GM18526 (cell line): ENCODE measurements around the gene SHISA5.

Experiments used
- POLR2A ChIP-seq: IDR thresholded peaks from 3 replicates; pipeline ENCODE4 v1.6.1; 2011; ENCODE audit not compliant: insufficient read length; ENCODE audit errors: extremely low read depth

Gene SHISA5

GRCh38 chr3:48432411-48433371 is 71.3 kb downstream of the SHISA5 start:
- no peak for TF ChIP-seq POLR2A

DNA sequence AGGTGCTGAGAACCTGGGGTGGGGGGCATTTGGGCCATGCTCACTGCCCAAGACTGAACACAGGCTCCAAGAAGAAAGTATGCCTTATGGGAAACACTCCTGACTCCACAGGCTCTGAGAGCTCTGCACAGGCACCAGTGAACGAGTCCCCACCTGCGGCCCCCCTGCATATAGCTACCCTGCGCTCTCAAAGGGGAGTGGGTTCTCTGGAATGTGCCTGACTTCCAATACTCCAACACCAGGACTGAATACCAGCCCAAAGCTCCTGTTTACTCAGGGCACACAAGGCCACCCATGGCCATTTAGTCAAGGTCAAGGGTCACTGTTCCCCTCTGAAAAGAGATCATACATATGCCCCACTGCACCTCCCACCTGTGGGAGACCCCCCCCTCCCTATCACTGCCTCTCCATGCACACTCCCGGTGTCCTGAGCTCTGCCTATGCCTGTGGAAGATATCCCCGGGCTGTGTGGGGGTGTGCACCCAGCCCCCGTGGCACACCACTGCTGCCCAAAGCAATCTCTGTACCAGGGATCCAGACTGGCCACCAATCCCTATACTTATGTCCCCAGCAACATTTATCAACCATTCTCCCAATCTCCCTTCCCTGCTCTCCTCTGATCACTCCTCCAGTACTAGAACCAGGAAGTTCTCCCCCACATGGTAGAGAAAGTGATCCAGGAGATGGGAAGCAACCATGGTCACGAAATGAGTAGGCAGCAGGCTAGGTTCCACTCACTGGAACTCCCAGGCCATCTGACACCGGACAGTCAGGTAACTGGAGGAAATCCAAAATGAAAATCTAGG is 72.5 kb downstream of the SHISA5 start:
- no peak for TF ChIP-seq POLR2A

DNA sequence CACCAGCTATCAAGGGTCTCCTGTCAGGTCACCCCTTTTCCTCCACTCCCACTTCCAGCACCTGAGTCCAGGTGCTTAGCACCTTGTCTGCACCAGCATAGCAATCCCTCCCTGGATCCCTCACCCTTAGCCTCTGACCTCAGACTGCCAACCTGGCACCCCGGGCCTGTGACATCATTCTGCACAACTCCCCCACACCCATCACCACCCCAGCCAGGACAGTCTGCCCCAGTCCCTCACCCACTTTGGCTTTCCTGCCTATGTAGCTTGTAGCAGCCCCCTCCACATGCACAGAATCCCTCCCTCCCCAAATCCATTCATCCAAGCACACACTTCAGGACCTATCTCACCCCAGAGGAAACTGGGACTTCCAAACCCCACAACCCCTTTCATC is 73.3 kb downstream of the SHISA5 start:
- no peak for TF ChIP-seq POLR2A

GRCh38 chr3:48429960-48430707 is 73.8 kb downstream of the SHISA5 start, which contains the start of gene PLXNB1:
Gene PLXNB1 (minus strand): TSS chr3:48430086. CDS start chr3:48424611, 5,475 bp downstream.
- TF ChIP-seq POLR2A = no peak

DNA sequence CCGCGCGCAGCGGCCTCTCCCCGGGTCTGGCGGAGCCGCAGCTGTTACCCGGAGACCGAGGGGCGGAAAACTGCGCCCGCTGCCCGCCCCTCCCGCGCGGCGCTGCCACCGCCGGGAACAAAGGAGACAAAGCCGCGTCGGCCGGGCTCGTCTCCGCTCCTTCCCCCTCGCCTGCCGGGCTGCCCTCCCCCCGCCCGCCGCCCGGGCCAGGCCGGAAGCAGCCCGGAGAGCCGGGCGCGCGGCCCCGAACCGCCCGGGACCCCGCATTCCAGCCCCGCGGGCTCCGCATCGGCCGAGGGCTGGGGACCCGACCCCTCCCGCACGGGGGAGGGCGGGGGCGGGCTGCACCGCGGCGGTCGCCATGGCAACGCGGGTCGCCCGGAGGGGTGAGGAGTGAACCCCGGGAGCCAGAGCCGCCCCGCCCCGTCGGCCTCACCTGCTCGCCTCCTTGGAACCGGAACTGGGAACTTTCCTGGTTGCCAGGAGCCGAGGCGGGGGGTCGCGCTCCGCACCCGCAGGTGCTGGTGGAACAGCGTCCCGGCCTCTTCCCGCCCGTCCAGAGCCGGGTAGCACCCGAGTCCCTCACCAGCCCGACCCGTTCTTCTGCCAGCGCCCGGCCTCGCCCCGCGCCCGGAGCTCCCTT is 74.5 kb downstream of the SHISA5 start:
- no peak for TF ChIP-seq POLR2A

DNA sequence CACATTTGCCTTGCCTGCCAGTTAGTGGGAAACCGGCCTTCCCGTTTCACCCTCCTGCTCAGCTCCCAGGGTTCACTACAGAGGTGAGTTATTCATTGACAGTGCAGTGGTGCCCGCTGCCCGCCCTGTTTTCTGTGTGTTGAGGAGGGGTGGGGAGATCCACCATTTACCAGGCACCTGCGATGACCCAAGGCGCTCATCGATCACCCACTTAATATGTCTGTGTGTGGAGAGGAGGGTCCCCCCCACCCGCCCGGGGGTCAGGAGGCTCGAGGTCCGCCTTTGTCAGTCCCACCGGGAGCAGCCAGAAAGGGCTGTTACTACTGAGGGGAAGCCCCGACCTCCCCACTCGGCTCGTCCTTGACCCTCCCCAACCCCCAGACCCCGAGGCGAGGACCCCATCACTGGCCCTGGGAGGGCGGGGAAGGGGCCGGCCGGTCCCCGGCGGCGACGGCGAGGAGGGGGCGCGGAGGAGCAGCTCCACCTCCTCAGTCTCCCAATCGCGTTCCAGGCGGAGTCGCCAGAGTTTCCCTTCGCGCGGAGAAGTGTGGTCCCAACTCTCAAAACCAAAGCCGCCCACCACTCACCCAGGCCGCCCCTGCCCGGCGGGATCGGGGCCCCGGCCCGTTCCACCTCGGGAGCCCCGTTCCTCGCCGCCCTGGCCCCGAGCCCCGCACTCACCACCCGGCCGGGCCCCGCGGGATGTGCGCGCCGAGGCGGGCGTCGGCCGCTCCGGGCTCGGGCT is 75.2 kb downstream of the SHISA5 start:
- no peak for TF ChIP-seq POLR2A

- TF ChIP-seq POLR2A = no peak
Observed at GRCh38 chr3:48428088-48428571, 75.8 kb downstream of the SHISA5 start.

DNA sequence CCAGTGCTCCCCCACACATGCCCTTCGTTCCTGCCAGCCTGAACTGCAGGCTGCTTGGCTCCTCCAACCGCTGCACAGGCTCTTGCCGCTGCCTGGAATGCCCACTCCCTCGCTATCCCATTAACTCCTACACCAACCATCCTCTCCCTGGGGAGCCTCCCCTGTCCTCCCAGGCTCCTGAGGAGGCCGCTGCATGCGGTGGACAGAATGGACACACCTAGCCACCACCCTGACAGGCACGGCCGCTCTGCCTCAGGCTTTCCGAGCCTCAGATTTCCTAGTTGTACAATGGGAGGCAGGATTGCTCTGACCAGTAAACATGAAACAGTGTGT is 76.4 kb downstream of the SHISA5 start:
- TF ChIP-seq POLR2A = no peak

DNA sequence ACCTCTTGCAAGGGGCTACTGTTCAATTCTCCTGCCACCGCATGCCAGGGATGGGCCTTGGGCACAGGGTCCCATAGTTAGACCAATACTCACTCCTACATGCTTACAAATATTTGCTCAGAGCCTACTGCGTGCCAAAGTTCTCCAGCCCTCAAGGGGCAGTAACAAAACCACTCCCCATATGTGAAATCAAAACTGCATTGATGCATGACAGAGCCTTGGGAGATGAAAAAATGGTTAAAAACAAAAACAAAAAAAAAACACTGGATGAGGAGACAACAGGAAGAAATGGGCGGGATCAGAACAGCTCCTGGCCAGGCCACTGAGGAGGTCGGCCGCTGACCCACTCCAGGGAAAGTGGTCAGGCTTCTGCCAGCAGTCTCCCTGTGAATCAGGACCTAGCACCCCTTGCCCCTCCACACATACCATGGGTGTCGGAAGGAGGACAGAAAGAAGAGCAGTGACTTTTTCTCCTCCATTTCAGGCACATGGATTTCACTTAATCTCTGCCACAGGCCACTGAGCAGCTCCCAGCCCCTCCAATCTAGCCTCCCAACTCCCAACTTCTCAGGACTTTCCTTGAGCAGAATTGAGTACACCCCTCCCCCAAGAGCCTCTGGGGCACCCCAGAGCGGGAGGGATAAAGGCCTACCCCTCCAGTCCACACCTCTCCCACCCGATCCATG is 76.9 kb downstream of the SHISA5 start:
- TF ChIP-seq POLR2A = no peak

DNA sequence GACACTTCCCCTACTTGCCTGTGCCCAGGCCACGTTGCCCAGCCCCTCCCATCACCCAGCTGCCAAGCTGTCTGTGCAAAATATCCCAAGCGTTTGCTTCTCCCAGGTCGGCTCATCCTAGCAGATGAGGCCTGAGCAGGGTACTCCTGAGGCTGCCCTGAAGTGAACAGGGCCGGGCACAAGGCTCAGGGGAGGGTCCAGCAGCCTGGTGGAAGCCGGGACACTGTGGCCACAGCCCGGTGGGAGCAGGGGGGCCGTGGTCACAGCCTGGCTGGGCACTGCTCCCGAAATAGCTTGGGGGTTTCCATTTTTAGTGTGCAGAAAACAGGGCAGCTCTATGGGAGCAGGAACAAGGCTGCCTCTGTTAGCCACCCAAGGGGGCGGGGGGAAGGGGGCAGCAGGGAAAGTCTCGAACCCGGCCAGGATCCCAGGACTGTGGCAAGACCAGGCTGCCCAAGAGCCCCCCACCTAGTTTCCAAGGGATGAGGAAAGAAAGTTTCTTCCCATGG is 77.5 kb downstream of the SHISA5 start:
- no peak for TF ChIP-seq POLR2A

GRCh38 chr3:48425281-48425812 is 78.6 kb downstream of the SHISA5 start:
- TF ChIP-seq POLR2A = no peak

DNA sequence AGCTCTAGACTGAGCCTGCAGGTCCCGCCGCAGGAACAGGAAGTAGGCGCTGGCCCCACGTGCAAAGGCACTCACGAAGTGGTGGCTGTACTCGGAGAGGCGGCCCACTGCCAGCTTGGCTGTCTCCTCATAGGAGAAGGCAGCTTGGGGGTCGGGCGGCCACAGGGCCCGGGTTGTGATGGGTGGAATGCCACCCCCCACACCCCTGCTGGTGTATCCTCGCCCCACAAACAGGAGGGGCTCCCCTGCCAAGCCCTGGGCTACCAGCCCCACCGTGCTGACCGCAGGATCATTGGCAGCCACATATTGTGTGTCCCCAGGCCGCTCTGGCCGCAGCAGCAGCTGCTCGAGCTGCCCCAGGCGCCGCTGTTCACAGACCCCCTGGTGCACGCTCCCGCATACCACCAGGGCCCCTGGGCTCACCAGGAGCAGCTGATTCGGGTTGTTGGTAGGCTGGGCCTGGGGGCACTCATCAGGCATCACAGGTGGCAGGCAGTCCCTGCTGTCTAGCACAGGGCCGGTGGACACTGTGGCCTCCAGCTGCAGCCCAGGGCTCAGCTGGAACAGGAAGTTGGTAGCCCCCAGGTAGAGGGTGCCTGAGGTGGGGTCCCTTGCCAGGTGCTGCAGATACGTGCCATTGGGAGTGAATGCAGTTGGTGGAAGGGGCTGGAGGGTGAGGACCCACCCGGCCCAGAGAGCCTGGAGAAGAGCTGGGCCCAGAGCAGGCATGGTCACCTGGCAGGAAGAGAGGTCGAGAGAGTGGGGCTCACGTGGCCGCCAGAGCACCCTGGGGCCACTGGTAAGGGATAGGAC is 79.9 kb downstream of the SHISA5 start:
- TF ChIP-seq POLR2A = no peak
